C1 segment of cervical spinal cord (tissue), 14 donors: ENCODE data around the gene PPM1K.
"Not testable (repeated sequence)": the region's sequence is repeated elsewhere in the genome, so short reads cannot be mapped to it uniquely, and the experiment has no call there.

ENCODE experiments used
- DNase-seq, 14 donors: peaks; one replicate each; lab custom pipeline; 2025; lab: John Stamatoyannopoulos, UW

Gene PPM1K

DNA sequence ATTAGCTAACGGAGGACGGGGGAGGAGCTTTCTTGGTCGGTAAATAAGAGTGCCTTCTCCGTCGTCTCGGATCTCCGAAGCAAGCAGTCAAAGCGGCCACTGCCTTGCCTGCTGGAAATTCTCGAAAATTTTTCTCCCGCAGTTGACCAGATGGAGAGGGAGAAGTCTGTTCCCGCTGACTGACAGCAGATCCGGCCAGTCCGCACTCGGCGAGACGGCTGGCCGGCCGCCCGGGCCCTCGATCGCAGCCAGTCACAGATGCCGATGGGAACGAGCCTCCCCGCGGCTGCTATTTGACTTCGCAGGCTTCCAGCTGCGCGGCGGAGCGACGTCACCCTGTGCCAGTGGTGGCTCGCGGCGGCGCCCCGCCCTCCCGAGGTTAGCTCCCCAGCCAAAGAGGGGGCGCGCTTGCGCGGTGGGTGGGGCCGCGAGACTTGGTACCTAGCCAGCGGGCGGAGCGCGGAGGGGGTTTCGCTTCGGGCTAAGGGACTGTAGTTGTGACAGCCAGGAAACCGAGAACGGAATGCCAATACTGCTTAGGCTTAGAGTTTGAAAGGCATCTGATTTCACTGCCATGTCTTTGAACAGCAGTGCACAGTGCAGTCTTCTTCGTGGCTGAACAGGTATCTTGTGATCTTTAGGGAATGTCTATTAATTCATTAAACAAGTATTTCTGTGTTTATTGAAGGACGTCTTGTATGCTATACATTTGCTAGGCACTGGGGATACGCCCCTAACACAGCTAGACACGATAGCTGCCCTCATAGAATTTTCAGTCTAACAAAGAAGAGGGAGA lies at the start of gene PPM1K:
PPM1K (minus strand) TSS at position 123 of the 796 bp plus-strand sequence. CDS start 5,978 bp downstream, outside the sequence.
- peak; percentile 95 to 100 (median 99) for DNase-seq

GRCh38 chr4:88333741-88334405 lies 49.5 kb upstream of the PPM1K start:
- no peak for DNase-seq

DNA sequence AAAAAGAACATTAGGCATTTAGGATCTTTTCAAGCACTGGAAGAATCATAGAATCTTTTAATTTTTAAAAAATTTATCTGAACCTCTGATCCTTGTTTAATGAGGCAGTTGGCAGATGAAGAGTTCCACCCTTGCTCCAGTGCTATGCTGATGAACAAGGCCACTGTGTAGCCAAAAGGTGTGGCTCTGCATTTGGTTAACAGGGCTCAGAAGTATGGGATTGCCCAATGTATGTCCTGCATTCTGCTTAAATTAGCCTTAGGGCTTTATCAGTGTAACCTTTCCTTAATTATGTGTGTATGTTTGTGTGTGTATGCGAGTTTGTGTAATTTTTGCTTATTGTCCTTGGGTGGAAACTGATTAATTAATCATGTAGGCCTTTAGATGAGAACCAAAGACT lies 43.3 kb upstream of the PPM1K start:
- DNase-seq, result no peak

DNA sequence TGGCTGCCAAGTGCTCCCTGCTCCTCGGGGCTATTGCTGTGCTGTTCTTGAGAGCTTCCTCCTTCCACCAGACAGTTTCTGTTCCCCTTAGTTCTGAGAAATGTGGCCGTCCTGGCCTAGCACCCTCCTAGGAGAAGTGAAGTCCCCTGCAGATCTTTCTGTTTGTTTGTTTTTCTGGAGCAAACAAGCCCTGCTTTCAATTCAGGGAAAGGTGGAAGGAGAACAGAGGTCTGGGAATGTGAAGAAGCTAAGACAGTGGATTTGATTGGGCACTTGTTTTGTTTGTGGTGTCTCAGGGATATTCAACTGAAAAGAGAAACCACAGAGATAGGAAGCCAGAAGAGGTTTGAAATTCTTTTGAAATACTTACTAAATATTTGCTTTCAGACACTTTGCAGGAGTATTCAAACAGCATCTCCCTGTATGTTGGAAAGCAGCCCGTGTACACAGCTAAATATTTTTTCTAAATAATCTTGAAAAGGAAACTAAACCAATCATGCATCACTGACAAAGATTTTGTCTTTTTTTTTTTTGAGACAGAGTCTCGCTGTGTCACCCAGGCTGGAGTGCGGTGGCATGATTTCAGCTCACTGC lies 36.5 kb upstream of the PPM1K start:
- peak in 6 of 14 donors; percentile 1 to 53 (median 12) for DNase-seq

DNA sequence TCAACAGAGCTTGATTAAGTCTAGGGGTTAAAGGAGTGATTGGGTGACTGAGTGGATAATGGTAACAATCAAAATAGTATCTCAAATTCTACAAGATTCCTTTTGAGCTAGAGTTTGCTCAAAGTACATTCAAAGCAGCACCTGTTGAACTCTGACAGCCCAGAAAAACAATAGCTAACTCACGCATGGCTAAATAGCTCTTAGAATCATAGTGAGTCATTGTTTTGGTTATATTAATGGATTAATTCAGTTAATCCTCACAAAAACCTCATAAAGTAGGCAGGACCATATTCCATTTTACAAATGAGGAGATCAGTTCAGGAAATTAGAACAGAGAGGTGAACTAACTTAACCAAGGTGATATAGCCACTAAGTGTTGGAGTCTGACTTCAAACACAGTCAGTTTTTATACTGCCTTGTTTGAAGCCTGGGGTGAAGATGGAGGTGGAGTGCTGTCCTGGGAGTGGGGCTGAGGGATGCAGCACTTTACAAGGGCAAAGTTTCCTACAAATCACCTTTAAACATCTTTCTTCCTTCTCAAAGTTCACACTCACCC lies 35.9 kb upstream of the PPM1K start:
- DNase-seq, result no peak

- DNase-seq, result no peak
Measured at GRCh38 chr4:88318751-88319350, 34.5 kb upstream of the PPM1K start.

- DNase-seq, result no peak
Measured at GRCh38 chr4:88315460-88316017, 31.2 kb upstream of the PPM1K start.

DNA sequence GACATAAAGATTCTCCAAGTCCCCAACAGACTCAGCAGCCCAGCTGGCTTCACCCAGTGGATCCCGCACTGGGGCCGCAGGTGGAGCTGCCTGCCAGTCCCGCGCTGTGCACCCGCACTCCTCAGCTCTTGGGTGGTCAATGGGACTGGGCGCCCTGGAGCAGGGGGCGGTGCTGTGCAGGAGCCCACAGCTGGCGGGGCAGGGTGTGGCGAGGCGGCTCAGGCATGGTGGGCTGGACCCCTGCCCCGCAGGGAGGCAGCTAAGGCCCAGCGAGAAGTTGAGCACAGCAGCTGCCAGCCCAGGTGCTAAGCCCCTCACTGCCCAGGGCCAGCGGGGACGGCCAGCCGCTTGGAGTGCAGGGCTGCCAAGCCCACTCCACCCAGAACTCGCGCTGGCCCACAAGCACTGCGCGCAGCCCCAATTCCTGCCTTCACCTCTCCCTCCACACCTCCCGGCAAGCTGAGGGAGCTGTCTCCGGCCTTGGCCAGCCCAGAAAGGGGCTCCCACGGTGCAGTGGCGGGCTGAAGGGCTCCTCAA lies 28.8 kb upstream of the PPM1K start:
- DNase-seq, result not testable (repeated sequence)

- no peak for DNase-seq
Measured at GRCh38 chr4:88308587-88308986, 24.2 kb upstream of the PPM1K start.

- DNase-seq, result no peak
Measured at GRCh38 chr4:88297725-88298454, 13.5 kb upstream of the PPM1K start.

DNA sequence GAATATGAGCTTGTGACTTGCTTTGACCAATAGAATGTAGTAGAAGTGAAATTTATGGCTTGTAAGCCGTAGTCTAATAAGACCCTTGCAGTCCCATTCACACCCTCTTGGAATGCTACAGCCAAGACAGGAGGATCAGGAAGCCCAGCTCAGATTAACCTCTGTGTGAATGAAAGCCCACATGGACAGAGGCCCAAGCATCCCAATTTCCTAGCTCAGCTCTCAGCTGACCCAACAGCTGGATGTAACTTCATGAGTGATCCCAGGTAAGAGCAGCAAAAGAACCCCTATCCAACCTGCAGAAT lies 12.8 kb upstream of the PPM1K start:
- no peak for DNase-seq

DNA sequence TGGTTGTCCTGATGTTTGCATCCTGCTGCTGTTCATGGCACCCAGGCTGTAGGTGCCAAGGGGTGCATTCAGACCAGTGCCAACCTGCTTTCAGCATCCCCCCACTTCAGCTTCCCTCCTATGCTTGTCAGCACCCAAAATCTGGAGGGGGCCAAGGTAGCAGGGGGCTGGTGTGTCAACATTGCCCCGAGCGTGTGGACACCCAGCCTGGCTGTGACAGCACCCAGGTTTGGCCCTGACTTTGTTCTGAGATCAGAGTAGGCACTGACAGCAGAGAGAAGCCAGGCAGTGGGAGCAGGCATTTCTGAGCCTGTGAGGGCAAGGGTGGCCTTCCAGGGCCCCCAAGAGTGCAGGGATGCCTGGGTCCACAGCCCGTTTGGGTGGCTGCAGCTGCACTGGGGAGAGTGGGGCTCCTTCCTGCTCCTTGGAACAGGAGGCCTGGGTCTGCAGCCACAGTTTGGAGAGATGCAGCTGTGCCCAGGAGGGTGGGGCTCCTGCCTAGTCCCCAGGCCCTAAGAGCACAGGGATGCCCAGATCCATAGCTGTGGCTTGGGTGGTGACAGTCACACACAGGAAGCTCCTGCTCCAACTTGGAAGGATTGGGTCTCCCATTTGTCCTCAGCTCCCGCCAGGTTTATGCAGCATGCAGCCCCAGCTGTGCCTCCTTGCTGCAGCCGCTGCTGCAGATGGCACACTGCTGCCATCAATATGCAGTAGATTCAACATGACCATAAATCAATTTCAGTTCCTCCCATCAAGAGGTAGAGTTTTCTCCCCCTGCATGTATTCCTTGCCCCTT lies 12.3 kb upstream of the PPM1K start:
- DNase-seq, result no peak

- DNase-seq, result no peak
Measured at GRCh38 chr4:88295656-88296055, 11.3 kb upstream of the PPM1K start.

- peak in 3 of 14 donors; percentile 3 to 19 (median 9) for DNase-seq
Measured at GRCh38 chr4:88291003-88291402, 6.6 kb upstream of the PPM1K start.

DNA sequence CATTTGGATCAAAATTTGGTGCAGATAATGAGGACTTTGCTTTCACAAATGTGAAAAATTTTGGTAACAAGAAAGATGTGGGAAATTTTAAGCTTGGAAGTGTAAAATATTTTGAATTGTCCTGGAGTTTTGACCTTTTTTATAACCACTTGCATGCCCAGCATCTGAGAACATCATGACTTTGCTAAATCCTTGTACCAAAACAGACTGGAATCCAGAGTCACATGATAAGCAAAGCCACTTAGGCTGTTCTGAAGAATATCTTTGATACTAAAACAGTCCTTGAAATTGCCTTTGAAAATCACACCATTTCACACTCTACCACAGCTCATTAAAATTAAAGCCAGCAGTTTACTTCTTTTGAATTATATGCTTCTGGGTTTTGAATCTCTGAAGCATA lies 2.5 kb upstream of the PPM1K start:
- DNase-seq, result no peak

- DNase-seq, result peak in 2 of 14 donors; percentile 24 to 55
Measured at GRCh38 chr4:88285235-88285653, 883 bp upstream of the PPM1K start.

DNA sequence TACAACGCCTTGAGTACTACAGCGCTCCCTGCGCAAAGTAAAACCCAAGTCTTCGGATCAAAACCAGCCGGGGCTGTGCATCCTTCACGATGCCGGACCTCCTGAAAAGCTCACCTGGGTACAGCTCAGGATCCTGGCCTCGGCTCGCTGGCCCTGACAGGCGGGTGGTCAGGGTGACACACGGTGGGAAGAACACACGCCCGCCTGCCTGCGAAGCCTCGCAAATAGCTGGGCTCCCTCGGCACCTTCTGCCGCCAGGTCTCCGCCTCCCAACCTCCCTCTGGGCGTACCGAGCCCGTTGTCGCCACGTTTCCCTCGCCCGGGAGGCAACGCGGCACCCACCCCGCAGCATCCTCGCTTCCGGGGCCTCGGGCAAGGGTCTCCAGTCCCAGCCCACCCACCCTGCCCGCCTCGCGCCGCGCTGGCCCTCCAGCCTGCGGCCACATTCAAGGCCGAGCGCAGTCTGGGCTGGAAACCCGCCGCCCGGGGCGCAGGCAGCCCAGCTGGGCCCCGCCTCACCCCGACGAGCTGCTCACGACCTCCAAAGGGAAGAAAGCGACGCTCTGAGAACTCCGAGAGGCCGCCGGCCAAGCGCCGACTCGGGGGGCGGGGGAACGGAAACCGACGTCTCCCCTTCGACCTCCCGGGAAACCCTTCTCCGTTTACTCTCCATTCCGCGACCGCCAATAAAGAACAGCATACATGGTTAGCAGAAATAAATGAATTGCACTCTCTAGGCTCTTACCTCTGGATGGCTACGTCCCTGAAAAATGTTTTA lies 511 bp downstream of the PPM1K start:
- peak in 12 of 14 donors; percentile 36 to 86 (median 74) for DNase-seq

DNA sequence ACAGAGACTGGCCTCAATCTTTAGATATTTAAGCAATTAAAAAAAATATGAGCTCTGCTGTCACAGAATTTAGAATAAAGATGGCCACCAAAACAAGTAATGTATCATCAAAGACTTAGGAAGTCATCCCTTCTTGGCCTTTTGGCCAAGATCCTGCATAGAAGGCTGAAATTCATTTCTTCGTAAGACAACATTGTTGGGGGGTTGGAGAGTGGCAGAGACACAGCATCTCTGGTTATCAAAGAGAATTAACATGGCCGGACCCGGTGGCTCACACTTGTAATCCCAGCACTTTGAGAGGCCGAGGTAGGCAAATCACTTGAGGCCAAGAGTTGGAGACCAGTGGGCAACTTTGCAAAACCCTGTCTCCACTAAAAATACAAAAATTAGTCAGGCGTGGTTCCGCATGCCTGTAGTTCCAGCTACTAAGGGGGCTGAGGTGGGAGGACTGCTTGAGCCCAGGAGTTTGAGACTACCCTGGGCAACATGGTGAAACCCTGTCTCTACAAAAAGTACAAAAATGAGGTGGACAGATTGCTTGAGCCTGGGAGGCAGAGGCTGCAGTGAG lies 4.0 kb downstream of the PPM1K start:
- no peak for DNase-seq
